HG02884 (cell line): ENCODE data around the gene TBC1D10A.
A peak's percentile ranks its signal among the peaks of the same experiment; 100 is the strongest.

ENCODE experiments used
- ATAC-seq: cut with Tn5 transposase; IDR thresholded peaks from one replicate; pipeline ENCODE4 v1.9.1; 2021; ENCODE audit warnings: mild to moderate bottlenecking, moderate library complexity; ENCODE audit not compliant: unreplicated experiment

Gene TBC1D10A, protein sequence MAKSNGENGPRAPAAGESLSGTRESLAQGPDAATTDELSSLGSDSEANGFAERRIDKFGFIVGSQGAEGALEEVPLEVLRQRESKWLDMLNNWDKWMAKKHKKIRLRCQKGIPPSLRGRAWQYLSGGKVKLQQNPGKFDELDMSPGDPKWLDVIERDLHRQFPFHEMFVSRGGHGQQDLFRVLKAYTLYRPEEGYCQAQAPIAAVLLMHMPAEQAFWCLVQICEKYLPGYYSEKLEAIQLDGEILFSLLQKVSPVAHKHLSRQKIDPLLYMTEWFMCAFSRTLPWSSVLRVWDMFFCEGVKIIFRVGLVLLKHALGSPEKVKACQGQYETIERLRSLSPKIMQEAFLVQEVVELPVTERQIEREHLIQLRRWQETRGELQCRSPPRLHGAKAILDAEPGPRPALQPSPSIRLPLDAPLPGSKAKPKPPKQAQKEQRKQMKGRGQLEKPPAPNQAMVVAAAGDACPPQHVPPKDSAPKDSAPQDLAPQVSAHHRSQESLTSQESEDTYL

DNA sequence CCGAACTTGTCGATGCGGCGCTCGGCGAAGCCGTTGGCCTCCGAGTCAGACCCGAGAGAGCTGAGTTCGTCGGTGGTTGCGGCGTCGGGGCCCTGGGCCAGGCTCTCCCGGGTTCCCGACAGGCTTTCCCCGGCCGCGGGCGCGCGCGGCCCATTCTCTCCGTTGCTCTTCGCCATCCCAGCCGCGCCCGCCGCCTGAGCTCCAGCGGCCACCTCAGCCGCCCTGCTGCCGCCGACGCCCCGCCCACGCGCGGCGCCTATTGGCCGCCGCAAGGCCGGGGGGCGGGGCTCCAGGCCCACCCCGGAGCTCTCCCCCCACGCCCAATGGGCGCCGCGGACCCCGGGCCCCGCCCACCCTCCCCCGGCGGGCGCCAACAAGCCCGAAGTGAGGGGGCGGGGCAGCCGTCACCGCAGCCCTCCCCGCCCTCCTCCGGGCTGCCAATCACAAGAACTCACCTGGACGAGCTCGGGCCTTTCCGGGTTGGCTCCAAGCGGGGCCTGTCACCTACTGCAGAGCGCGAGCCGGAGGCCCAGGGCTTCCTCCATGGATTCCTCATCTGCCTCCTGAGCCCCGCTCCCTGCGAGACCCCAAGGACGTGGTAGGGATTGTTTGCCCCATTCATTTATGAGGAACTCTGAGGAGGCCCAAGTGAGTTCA, at the start of gene TBC1D10A:
TBC1D10A (minus strand) TSS at position 236 of the 657 bp plus-strand sequence; CDS start at position 176, 60 bp downstream.
- peak; percentile 86 for ATAC-seq

DNA sequence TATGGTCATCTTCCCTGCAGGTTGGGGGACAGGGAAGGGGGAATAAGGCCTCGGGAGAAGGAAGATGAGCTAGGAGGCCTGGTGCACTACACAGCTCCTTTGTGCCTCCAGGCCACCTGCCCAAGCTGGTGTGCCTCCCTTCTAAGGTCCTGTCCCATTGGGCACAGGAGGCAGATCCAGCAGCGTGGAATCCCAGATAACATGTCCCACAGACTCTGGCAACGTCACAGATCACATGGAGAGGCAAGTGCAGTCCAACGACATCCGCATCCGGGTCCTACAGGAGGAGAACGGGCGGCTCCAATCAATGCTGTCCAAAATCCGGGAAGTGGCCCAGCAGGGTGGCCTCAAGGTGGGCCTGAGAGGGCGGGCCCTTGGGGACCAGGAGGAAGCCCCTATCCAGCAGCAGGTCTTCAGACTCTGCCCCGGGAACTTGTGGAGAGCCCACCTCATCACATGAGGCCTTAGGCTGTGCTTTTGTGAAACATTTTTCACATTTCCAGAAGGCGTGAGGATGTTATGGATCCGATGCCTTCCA, 48.6 kb upstream of the TBC1D10A start:
- no peak for ATAC-seq

DNA sequence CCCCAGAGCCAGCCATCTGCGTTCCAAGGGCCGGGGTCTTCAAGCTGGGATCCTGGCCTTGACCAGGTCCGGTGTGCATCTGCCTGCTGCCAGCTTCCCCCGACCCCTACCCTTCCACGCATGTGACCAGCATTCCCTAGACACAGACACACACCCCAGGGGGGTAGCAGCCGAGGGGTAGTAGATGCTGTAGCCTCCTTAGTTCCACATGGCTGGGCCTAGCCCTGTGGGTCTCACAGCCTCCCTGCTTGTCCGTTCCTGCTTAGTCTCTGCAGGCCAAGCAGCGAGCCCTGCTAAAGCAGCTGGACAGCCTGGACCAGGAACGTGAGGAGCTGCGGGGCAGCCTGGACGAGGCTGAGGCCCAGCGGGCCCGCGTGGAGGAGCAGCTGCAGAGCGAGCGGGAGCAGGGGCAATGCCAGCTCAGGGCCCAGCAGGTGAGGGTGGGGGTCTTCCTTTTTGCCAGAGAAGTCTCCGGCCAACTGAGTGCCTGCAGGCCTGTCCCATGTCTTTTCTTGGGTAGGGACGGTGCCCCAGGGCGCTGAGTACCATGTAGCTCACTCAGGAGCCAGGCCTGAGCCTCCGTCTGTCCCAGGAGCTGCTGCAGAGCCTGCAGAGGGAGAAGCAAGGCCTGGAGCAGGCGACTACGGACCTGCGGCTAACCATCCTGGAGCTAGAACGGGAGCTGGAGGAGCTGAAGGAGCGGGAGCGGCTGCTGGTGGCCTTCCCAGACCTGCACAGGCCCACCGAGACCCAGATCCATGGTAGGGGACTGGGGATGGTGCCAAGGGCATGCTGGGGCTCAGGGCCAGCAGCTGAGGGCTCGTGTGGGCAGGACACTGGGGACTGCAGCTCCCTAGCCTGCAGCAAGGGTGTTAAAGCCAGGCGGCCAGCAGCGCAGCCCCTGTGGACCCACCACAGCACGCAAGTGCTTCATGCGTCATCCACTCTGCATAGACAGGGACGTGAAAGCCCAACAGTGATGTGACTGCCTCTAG, 46.9 kb upstream of the TBC1D10A start:
- no peak for ATAC-seq

DNA sequence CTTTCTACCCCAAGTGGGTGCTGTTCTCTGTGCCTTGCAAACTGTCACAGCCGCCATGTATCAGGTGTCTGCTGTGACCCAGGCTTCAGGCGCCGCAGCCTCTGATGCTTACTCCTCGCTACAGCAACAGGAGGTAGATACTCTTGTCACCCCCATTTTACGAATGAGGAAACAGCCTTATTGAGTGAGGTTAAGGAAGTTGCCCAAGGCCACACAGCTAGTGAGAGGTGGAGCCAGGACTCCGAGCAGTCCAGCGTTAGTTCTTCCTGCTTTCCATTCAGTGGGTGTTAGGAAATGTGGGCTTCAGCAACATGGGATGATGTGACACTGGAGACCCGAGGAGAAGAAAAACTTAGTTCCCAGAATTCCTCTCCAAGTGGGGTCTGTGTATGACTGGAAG, 46.2 kb upstream of the TBC1D10A start:
- no peak for ATAC-seq

DNA sequence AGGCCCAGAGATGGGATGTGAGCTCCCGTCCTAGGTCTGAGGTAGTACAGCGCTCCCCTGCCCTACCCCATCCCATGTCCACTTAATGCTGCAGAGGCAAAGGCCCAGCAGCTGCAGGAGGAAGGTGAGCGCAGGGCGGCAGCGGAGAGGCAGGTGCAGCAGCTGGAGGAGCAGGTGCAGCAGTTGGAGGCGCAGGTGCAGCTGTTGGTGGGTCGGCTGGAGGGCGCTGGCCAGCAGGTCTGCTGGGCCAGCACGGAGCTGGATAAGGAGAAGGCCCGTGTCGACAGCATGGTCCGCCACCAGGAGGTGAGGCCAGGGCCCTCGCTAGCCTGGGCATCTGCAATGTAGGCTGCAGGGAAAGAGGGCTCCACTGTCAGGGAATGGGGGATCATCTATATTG, 45.2 kb upstream of the TBC1D10A start:
- ATAC-seq, result no peak

DNA sequence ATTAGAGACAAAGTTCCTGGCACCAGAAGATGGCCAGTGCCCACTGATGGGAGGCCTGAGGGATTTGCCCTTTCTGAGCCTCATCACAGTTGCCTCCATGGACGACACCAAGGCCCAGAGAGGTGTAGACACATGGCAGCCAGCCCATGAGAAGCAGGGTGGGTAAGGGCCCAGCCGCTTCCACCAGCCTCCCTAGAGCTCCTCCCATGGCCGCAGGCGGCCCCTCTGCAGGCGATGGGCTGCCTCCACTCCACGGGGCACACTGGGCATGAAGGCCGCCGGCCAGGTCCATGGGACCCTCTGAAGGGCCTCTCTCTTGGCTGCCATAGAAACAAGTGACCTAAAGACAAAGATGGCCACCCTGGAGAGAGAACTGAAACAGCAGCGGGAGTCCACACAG, 44.6 kb upstream of the TBC1D10A start:
- no peak for ATAC-seq

DNA sequence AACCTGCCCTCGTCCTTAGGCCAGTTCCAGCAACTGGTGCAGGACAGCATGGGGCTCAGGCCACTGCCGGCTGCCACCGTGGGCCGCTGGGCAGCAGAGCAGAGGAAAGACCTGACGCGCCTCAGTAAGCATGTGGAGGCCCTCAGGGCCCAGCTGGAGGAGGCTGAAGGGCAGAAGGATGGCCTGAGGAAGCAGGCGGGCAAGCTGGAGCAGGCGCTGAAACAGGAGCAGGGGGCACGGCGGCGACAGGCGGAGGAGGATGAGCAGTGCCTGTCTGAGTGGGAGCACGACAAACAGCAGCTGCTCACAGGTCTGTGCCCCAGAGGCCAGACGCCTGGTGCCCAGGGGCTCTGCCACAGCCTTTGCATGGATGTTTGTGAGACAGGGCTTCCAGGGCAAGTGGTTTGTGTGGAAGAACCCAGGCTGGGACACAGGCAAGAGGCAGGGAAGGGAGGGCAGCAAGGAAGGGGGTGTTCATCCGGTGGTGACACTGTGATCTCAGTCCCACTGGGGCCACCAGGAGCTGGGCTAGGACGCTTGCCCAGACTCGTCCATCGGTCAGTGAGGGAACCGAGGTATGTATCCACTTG, 44.0 kb upstream of the TBC1D10A start:
- ATAC-seq, result no peak

DNA sequence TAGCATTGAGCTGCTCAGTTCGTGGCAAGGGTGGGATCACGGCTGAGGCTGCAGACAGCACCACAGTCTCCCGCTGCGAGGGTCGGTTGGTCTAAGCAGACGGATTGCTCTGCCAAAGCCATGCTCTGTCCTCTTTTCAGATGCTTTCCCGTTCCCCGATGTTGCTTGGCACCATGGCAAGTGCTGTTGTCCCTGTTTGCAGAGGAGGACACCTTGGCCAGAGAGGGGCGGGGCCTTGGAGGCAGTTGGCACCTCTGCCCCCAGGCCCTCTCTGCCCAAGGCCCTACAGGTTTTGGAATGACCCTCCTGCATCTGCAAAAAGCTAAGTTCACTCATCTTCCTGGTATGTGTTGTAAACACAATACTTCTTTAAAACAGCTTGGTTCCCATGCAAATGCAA, 41.7 kb upstream of the TBC1D10A start:
- no peak for ATAC-seq

DNA sequence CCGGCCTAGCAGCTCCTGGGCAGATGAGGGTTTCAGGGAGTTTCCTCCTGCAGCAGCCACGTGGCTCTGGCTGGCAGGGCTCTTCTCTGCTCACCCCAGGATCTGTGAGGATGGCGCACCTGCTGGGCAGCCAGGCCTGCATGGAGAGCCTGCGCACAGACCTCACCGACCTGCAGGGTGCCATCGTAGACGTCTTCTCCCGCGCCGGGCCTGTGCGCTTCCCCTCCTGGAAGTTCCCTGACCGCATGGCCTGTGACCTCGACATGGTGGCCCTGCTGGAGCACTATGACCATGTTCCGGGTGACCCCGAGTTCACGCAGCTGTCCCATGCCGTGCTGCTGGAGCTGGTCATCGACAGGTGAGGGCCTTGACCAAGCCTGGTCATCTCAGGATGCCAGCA, 39.1 kb upstream of the TBC1D10A start:
- ATAC-seq, result no peak

DNA sequence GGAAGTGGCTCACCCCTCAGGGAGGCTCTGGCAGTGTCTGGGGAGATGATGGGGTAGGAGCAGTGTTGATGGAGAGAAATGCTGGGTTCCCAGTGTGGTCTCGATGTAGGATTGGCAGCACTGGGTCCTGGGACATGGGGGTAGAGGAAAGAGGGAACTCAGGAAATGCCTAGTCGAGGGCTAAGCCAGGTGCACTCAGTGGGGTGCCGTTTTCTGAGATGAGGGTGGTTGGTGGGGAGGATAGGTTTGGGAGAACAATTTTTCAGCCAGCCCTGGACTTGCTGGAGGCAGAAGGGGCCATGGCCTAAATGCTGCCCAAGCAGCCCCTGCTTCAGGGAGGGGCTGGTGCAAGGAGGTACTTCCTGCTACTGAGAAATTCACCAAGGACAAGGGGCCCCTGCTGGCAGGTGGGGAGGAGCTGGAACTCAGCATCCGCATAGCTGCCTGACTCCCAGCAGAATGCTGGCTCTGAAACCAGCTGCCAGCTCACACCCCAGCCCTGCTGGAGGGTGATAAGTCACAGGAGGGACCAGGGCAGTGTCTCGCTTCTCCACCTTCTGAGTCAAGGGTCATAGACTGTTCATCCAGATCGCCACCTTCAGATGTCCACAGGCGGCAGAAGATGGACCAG, 36.0 kb upstream of the TBC1D10A start:
- no peak for ATAC-seq

DNA sequence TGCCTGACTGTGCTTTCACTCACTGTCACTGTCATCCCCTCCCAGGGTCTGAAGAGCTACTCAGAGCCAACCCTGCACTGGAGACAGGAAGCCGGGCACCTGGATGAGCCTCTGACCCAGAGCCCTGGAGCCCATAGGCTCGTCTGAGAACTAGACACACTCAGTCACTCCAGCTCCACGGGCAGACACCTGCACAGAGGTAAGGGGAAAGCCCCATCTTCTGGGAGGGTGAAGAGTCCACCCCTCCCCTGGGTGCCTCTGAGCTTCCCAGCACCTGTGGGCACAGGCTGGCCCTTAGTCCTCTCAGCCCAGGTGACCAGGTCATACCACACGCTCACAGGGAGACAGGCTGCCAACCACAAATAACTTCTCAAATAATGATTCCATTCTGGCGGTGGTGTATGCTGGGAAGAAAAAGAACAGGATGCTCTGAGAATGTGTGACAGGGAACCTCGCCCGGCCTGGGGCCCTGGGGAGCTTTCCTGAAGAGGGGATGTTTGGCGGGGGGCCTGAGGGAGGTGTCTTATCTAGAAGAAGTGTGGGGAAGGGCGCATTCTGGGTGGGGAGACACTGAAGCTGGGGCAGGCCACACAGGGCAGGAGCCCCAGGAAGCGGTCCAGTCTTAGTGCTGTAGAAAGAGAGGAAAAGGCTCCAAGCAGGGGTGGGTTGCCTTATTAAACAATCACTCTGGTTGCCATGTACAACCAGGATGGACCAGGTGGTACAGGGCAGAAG, 35.3 kb upstream of the TBC1D10A start:
- no peak for ATAC-seq

DNA sequence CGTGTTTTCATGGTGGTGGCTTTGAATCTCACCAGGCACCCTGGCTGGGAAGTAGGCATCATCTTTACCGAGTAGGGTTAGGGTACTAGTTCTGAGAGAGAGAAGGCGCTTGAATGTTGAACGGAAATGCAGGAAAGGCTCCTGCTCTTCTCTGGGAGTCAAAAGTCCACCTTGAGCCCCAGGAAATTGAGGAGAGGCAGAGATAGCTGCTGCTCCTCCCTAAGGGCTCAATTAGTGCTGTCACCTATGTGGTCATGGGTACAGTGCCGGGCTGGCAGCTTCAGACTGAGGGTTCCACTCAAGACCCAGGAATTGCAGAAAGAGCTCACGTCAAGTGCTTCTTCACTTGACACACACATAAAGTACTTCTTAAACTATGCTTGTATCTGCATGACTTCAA, 31.8 kb upstream of the TBC1D10A start:
- ATAC-seq, result no peak

DNA sequence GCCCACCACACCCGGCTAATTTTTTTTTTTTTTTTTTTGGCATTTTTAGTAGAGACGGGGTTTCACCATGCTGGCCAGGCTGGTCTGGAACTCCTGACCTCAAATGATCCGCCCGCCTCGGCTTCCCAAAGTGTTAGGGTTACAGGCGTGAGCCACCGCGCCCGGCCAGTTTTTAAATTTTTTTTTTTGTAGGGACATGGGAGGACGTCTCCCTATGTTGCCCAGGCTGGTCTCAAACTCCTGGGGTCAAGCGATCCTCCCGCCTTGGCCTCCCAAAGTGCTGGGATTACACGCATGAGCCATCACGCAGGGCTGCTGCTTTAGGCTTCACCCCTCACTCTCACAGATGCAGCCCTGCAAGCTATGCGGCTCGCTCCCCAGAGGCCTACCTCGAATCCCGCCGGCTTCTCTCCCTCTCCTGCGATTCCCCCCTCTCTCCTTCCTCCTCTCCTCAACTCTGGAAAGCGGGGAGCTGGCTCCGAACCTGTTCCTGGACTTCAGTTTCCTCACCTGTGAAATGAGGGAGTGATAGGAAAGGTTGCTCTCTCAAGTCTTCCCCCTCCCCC, 31.0 kb upstream of the TBC1D10A start:
- ATAC-seq, result no peak

DNA sequence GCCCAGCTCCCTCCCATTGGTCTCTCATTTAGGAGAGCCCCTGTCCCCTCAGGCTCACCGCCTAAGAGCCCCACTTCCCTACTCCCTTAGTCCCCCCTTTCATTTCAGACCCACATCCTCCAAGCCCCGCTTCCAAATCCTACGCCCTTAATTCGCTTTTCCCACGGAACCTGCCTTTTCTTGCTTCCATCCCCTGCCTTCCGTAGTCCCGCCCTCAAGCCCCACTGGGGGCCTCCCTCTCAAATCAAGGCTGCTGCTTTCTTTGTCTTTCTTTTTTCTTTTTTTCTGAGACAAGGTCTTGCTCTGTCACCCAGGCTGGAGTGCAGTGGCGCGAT, 30.5 kb upstream of the TBC1D10A start:
- ATAC-seq, result no peak

DNA sequence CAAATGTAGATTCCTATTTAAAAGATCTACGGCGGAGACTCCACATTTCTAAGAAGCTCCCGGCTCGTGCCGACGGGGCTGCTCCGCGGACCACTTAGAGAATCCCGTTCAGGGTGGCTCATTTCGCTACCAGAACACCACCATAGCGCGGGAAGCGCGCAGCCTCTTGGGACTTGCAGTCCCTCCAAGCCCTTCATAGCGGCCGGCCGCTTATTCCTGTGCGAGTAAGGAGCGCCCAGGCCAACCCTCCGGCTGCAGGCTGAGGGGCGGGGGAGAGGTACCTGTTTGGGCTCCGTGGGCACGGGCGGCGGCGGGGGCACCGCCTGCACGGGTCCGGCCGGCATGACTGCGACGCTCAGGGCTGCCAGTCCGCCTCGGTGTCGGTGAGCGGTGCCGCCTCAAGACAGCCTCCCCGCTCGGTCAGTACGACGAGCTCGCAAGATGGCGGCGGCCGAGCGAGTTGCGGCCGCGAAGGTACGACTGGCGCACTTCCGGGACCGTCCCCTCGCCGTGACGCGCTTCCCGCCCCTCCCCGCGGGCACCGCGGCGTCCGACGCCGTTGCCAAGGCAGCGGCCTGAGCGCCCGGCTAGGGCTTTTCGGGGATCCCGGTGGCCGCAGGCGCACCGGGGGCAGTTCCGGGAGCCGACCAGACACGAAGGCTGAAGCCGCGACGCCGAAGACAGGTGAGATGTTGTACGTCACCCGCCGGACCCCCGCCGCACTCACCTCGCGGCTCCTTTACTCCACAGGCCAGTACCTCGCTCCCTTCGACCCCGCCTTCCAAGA, 29.9 kb upstream of the TBC1D10A start, which contains the start of the genes CCDC157 and SF3A1:
CCDC157 (plus strand) TSS at position 559 of the 787 bp plus-strand sequence. CDS start 8,994 bp downstream, outside the sequence.
SF3A1 (minus strand) TSS at position 446 of the 787 bp plus-strand sequence; CDS start at position 344, 102 bp downstream.
- peak; percentile 92 for ATAC-seq

DNA sequence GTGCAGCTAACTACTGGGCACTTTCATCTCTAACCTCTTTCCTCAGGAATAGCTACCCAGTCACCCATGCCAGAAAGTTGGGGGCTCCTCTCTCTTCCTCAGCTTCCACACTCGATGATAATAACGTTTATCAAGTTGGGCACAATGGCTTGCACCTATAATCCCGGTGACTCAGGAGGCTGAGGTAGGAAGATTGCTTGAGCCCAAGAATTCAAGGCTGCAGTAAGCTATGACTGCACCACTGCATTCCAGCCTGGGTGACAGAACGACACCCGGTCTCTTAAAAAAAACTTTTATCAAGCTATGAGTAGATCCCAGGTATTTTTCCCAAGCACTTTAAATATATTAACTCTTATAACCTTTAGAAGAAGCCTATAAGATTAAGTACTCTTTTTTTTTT, 27.9 kb upstream of the TBC1D10A start:
- no peak for ATAC-seq

DNA sequence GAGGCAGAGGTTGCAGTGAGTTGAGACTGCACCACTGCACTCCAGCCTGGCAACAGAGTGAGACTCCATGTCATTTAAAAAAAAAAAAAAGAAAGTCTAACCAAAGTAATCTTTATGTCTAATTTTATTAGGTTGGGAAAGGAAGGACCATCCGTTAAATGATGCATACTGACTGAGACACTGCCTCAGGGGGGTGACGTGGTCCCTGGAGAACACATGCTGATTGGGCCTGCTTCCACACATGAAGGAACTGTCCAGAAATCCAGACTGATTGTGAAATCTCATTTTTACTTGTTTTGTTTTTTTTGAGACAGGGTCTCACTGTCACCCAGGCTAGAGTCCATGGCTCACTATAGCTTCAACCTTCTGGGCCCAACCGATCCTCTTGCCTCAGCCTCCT, 24.5 kb upstream of the TBC1D10A start:
- no peak for ATAC-seq

DNA sequence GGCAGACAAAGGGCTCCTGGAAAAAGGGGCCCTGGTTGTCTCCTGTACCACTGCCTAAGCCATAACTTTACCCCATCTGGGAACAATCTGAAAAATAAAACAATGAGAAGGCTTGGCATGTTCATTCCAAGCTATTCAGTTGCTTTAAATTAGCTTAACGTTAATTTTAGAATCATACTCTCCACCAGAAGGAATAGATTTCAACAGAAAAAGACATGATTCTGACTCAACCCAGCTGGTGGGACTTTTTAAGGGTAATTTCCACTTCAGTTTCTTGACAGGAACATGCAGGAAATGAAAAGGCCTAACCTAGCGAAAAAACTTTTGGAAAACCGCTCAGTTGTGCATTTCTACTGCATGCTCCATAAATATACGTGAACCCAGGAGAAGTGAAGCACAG, 22.1 kb upstream of the TBC1D10A start:
- no peak for ATAC-seq
